ENCODE results near the gene ZNF530. TPM values are rescaled to one million over a fixed set of nuclear protein-coding genes. Genes with fewer than 3 reads are reported as not detected.

The ZNF530 gene
- total RNA-seq, 1 donor from 2014 or later = 4.7 TPM

DNA sequence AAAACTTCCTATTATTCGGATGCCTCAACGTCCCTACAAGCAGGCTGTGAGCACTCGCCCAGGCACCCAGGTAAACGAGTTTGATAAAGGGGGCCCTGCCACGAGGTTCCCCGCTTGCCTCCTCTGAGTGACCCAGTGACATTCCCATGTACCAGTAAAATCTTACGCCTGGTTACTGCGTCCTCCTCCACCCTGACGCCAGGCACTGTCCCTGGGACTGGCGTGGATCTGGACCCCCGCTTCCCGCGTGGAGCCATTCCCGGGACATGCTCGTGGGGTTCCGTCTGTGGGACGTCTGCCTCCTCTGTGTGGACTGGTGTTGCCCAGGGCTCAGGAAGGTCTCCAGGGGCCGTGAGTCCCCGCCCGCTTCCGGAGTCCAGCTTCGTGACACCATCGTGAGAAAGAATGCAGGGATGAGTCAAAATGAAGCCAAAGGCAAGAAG is 39.6 kb upstream of the ZNF530 start:
- no peak for TF ChIP-seq EZH2 (IDR thresholded peaks at IDR 0.05; ENCODE audit: insufficient read depth, low read length)
- TF ChIP-seq, protein P1, sequence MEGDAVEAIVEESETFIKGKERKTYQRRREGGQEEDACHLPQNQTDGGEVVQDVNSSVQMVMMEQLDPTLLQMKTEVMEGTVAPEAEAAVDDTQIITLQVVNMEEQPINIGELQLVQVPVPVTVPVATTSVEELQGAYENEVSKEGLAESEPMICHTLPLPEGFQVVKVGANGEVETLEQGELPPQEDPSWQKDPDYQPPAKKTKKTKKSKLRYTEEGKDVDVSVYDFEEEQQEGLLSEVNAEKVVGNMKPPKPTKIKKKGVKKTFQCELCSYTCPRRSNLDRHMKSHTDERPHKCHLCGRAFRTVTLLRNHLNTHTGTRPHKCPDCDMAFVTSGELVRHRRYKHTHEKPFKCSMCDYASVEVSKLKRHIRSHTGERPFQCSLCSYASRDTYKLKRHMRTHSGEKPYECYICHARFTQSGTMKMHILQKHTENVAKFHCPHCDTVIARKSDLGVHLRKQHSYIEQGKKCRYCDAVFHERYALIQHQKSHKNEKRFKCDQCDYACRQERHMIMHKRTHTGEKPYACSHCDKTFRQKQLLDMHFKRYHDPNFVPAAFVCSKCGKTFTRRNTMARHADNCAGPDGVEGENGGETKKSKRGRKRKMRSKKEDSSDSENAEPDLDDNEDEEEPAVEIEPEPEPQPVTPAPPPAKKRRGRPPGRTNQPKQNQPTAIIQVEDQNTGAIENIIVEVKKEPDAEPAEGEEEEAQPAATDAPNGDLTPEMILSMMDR (IDR thresholded peaks at IDR 0.05; ENCODE audit: insufficient read depth, low read depth, low read length) = no peak
- Histone ChIP-seq H3K36me3 (ENCODE audit: insufficient read depth, low read length) (peaks cover 7% of the 10 kb centered on the region), H4K20me1 (ENCODE audit: insufficient read depth, low read length) (peaks cover 9% of the 10 kb centered on the region), H2AFZ (ENCODE audit: low read depth, low read length) (peak overlapping the region; percentile 79), H3K27ac (ENCODE audit: low read depth, low read length) (peak overlapping the region; percentile 62), H3K79me2 (ENCODE audit: insufficient read depth, low read length) (peaks cover 22% of the 10 kb centered on the region), H3K4me2 (ENCODE audit: low read length) (peak overlapping the region; percentile 89), H3K9ac (ENCODE audit: low read length) (peak overlapping the region; percentile 82), H3K9me3 (ENCODE audit: insufficient read depth, low read depth, low read length) (peaks cover 29% of the 10 kb centered on the region), H3K27me3 (ENCODE audit: insufficient read depth, low read length) (no peaks in the 10 kb centered on the region), H3K4me3 (ENCODE audit: insufficient read depth, low read depth, low read length) (peak overlapping the region; percentile 80), H3K4me1 (ENCODE audit: insufficient read depth, low read length) (peaks cover 7% of the 10 kb centered on the region)
- peak overlapping the region; percentile 62 for H3K27ac Mint-ChIP-seq (ENCODE audit: unreplicated experiment)
- H3K4me3 Mint-ChIP-seq (ENCODE audit: unreplicated experiment) = peak overlapping the region; percentile 99
- H3K4me1 Mint-ChIP-seq (ENCODE audit: low read depth, unreplicated experiment) = peaks cover 9% of the 10 kb centered on the region
- FAIRE-seq = no peak
- peak; percentile 60 for DNase-seq (ENCODE audit: low read depth)
- H3K27me3 Mint-ChIP-seq (ENCODE audit: low read depth, unreplicated experiment) = no peaks in the 10 kb centered on the region
- H3K9me3 Mint-ChIP-seq (ENCODE audit: unreplicated experiment) = peaks cover 43% of the 10 kb centered on the region
- H3K36me3 Mint-ChIP-seq (ENCODE audit: low read depth, unreplicated experiment) = peaks cover 26% of the 10 kb centered on the region

DNA sequence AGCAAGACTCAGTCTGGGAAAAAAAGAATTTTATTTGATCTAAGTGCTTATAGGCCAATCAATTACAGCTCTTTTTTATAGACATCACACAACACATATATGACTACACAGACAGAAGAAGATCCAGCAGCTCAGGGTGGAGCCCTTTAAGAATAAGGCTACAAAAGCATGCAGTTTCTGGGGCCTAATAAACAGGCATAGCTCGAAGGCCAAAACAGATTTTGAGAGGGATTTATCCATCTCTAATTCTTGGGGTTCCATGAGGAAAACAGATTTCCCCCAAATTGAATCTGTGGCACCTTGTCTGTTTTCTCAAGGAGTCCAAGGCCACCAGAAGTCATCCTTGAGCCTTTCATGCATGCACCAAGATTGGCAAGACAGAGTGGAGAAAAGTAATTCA is 36.1 kb upstream of the ZNF530 start:
- no peak overlapping the region for H3K4me2 ChIP-seq (ENCODE audit: low read length)
- no peak overlapping the region for H2AFZ ChIP-seq (ENCODE audit: low read depth, low read length)
- FAIRE-seq (no peak), DNase-seq (ENCODE audit: low read depth) (no peak)
- Mint-ChIP-seq H3K9me3 (ENCODE audit: unreplicated experiment) (peaks cover 74% of the 10 kb centered on the region), H3K27ac (ENCODE audit: unreplicated experiment) (no peak overlapping the region), H3K4me3 (ENCODE audit: unreplicated experiment) (no peak overlapping the region), H3K4me1 (ENCODE audit: low read depth, unreplicated experiment) (peaks cover 1% of the 10 kb centered on the region), H3K36me3 (ENCODE audit: low read depth, unreplicated experiment) (peaks cover 12% of the 10 kb centered on the region), H3K27me3 (ENCODE audit: low read depth, unreplicated experiment) (no peaks in the 10 kb centered on the region)
- peaks cover 43% of the 10 kb centered on the region for H3K9me3 ChIP-seq (ENCODE audit: insufficient read depth, low read depth, low read length)
- TF ChIP-seq, protein P1 (IDR thresholded peaks at IDR 0.05; ENCODE audit: insufficient read depth, low read depth, low read length) = no peak
- TF ChIP-seq EZH2 (IDR thresholded peaks at IDR 0.05; ENCODE audit: insufficient read depth, low read length) = no peak
- H4K20me1 ChIP-seq (ENCODE audit: insufficient read depth, low read length) = peaks cover 1% of the 10 kb centered on the region
- H3K36me3 ChIP-seq (ENCODE audit: insufficient read depth, low read length) = no peaks in the 10 kb centered on the region
- H3K9ac ChIP-seq (ENCODE audit: low read length) = no peak overlapping the region
- H3K4me3 ChIP-seq (ENCODE audit: insufficient read depth, low read depth, low read length) = no peak overlapping the region
- H3K27me3 ChIP-seq (ENCODE audit: insufficient read depth, low read length) = no peaks in the 10 kb centered on the region
- H3K79me2 ChIP-seq (ENCODE audit: insufficient read depth, low read length) = peaks cover 11% of the 10 kb centered on the region
- peaks cover 7% of the 10 kb centered on the region for H3K4me1 ChIP-seq (ENCODE audit: insufficient read depth, low read length)
- no peak overlapping the region for H3K27ac ChIP-seq (ENCODE audit: low read depth, low read length)

DNA sequence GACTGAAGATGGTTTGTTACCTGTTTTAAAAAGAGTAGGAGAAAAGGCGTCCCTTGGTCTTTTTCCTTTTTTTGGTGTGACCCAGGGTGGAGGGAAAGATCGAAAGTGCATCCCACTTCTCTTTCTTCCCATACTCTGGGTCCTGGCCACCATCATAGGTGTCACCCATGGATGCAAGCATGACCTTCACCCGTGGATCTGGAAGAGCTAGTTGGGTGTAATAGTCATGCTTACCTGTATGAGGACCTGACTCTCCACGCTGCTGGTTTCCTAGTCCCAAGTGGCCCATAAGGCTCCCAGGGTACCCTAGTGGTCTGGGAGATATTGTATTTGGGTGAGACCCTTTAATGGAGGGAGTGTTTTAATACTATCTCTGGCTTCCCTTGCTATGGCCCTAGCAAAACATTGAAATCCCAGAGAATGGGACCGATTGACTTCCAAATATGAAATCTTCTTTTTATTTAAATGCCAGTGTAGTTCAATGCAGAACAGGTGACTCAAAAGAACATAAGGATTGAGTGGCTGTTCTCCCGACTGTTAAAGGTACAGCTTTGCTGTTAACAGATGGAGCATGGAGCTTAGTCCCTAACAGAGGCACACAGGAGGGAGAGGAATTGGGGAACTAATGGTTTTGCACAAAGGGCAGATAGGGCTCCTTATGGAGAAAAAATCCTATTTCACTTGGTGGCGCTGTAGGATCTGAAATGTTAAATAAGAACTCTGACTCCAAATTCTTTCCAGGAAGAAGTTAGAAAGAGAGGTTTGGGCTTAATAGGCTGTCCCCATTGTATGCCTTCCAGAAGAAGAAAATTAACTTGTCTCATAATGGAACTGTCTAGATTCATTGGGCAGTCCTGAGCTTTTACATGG is 33.1 kb upstream of the ZNF530 start:
- Histone ChIP-seq H3K4me1 (ENCODE audit: insufficient read depth, low read length) (no peaks in the 10 kb centered on the region), H3K9ac (ENCODE audit: low read length) (no peak overlapping the region), H3K4me3 (ENCODE audit: insufficient read depth, low read depth, low read length) (no peak overlapping the region), H3K27ac (ENCODE audit: low read depth, low read length) (no peak overlapping the region), H2AFZ (ENCODE audit: low read depth, low read length) (no peak overlapping the region), H4K20me1 (ENCODE audit: insufficient read depth, low read length) (no peaks in the 10 kb centered on the region), H3K9me3 (ENCODE audit: insufficient read depth, low read depth, low read length) (peaks cover 61% of the 10 kb centered on the region), H3K36me3 (ENCODE audit: insufficient read depth, low read length) (no peaks in the 10 kb centered on the region), H3K4me2 (ENCODE audit: low read length) (no peak overlapping the region), H3K27me3 (ENCODE audit: insufficient read depth, low read length) (no peaks in the 10 kb centered on the region), H3K79me2 (ENCODE audit: insufficient read depth, low read length) (no peaks in the 10 kb centered on the region)
- FAIRE-seq (no peak), DNase-seq (ENCODE audit: low read depth) (peak; percentile 48)
- no peak overlapping the region for H3K4me3 Mint-ChIP-seq (ENCODE audit: unreplicated experiment)
- peaks cover 26% of the 10 kb centered on the region for H3K36me3 Mint-ChIP-seq (ENCODE audit: low read depth, unreplicated experiment)
- peaks cover 81% of the 10 kb centered on the region for H3K9me3 Mint-ChIP-seq (ENCODE audit: unreplicated experiment)
- TF ChIP-seq, protein P1 (IDR thresholded peaks at IDR 0.05; ENCODE audit: insufficient read depth, low read depth, low read length) = no peak
- TF ChIP-seq EZH2 (IDR thresholded peaks at IDR 0.05; ENCODE audit: insufficient read depth, low read length) = no peak
- H3K27ac Mint-ChIP-seq (ENCODE audit: unreplicated experiment) = no peak overlapping the region
- no peaks in the 10 kb centered on the region for H3K4me1 Mint-ChIP-seq (ENCODE audit: low read depth, unreplicated experiment)
- no peaks in the 10 kb centered on the region for H3K27me3 Mint-ChIP-seq (ENCODE audit: low read depth, unreplicated experiment)

Data from astrocyte (in vitro differentiated cells and primary cell).